NK-92 (cell line): ENCODE measurements around the gene FAM124A.

Source experiments
- DNase-seq: peaks from one replicate; lab custom pipeline; 2025; ENCODE audit not compliant: unreplicated experiment; lab: John Stamatoyannopoulos, UW

Gene FAM124A

GRCh38 chr13:51241720-51242119, 19.5 kb downstream of the FAM124A start:
- no peak for DNase-seq

- no peak for DNase-seq
Observed at GRCh38 chr13:51243227-51243626, 21.0 kb downstream of the FAM124A start.

DNA sequence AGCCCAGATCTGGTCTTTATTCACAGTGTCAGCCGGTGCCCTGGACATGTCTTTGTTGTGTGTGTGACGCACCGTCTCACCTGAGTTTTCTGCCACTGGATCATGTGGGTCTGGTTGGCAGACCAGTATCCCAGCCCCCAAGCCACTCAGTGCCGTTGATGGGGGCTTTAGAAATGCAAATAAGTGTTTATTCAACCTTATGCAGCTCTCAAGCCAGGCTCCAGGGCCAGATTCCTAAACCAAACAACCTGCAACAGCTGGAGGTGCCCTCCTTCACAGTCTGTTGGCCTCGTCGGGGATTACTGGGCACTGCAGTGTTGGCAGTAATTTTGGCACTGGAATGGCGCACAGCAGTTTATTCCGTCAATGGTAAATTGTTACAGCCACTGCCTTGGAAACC, 21.6 kb downstream of the FAM124A start:
- DNase-seq: no peak

DNA sequence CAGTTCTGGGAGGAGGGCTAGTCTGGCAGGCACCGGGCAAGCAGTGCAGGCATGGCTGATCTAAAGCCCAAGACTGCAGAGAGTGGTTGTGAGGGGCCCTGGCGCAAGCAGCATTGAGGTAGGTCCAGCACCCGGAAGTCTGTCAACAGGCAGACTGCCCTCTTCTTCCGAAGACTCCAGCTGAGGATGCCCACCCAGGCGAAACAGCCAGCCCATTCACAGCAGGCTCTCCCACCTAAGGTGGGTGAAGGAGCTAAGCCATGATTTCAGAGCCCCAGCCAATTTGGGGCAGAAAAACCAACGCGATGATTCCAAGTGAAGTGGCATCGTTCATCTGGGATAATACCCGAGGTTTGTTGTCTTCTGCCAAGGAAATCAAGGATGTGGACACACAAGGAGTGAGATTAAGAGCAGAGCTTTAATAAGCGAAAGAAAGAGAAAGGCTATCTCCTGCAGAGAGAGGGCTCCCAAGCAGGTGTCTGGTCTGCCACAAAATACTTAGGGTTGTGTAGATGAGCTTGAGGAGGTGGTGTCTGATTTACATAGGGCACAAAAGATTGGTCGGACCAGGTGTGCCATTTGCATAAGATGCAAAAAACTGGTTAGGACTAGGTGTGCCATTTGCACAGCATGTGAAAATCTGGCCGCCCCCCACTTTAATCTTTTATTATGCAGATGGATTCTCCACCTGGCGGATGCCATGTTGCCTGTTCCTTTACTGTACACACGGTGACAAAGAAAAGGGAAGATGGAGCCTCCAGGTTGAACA, 22.6 kb downstream of the FAM124A start:
- no peak for DNase-seq

GRCh38 chr13:51245583-51245982, 23.4 kb downstream of the FAM124A start:
- DNase-seq: no peak

GRCh38 chr13:51246025-51246417, 23.8 kb downstream of the FAM124A start:
- no peak for DNase-seq

- DNase-seq: no peak
Observed at GRCh38 chr13:51246418-51247277, 24.4 kb downstream of the FAM124A start.

DNA sequence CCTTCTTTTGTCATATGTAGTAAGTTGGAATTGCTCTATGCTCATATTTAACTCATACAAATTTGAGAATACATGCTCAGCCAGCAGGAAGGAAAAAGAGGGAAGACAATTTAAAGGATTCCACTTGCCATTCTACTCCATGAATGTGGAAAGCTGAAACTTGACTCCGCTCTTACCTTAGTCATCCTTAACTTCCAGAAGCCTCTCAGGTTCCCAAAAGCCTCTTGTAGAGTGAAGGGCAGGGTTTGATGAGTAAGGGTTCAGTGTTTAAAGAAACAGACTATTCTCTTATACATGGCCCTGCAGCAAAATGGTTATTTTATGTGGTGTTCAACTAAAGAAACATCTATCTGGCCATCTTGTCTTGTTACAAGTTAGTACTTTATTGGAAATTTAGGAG, 27.1 kb downstream of the FAM124A start:
- no peak for DNase-seq

DNA sequence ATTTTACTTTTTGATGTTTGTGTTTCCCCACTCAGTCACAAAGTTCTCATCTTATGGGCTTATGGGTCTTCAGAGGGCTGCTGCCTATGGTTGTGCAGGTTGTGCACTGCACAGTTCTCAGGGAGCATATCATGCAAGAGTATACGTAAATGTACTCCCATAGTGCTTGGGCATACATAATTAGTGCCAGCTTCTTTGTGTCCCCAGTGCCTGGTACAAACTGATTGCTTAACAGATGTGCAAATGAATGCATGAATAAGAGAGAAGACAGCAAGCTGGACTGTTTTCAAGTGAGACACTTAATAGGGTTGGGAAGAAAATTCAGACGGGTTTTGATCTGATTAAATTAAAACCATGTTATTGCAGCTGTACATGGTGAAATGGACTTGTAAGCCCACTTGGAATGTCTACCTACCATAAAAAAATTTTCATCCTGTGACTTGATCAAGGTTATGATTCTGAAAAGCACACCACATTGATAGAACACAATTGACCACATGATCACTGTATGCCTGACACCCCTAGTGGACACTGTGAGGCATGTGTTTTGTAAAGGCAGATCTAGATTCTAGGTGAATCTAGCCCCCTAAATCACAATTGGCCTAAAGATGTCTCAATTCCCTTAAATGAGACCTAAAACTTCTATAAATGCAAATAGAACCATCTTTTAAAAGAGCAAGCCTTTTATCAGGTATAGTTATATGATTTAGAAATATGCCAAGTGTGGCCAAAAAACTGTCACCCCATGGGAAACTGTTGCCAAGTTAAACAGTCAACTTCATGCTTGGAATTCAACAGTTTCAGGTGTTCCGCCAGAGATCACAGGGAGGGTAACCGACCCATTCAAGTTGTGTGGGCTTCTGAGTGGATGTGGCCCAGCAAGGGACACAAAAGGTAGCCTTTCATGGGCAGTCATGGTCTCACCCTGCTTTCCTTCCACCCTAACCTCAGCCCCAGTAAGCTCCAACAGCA, 27.9 kb downstream of the FAM124A start:
- DNase-seq: no peak

GRCh38 chr13:51251480-51251879, 29.3 kb downstream of the FAM124A start:
- no peak for DNase-seq

DNA sequence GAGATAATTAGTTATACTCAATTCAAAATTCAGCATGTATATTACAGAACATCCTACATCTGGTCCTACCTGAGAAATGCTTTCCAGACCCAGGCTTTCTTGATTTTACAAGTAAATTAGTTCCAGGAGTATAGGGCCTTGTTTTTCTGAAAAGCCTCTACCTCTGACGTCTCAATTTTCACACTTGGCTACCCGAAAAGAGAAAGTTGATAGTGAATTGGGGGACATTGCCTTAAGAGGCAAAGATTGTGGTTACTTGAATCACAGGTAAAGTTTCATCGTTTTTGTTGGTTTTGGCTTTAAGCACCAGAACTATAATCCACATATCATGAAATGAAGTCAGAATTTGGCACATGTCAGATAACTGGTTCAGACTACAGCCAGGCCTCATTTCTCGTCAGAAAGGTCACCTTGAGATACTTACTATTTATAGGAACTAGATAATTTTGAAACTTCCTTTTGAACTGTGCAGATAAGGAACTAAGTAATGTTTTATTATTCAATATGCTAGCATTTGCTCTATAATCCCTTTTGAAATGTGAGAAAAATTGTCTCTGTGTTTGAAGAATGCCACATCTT, 30.8 kb downstream of the FAM124A start:
- no peak for DNase-seq

DNA sequence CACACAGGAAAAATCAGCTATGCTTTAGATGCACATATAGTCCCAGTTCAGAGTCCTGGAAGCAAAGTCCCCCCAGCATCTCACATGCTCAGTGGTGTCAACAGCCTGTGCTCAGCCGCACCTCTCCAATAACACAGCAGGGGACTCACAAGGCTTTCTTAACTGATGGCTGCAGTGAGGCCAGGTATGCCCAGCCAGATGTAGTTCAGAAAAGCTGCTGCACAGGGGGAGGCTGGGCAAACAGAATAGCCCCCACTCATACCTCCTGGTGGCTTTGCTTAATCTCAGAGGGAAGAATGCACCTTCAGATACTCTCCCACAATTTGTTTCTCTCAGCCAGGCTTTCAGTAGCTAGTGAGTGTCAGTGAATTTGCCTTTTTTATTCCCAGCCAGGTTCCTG, 33.4 kb downstream of the FAM124A start:
- no peak for DNase-seq

DNA sequence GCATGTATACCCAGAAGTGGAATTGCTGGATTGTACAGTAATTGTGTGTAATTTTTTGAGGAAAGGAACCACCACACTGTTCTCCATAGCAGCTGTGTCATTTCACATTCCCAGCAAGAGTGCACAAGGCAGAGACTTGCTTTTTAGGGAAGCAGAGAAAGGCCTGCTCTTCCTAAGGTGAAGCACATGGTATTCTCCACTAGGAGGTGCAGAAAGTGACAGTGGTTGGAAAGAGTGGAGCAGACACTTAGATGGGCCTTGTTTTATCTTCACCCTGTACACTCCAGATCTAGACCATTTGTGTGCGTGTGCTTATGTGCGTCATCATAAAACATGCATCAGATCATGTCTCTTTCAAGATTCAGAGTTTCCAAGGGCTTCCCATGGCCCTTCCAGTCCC, 35.0 kb downstream of the FAM124A start:
- no peak for DNase-seq

GRCh38 chr13:51258612-51259548, 36.7 kb downstream of the FAM124A start:
- DNase-seq: no peak

DNA sequence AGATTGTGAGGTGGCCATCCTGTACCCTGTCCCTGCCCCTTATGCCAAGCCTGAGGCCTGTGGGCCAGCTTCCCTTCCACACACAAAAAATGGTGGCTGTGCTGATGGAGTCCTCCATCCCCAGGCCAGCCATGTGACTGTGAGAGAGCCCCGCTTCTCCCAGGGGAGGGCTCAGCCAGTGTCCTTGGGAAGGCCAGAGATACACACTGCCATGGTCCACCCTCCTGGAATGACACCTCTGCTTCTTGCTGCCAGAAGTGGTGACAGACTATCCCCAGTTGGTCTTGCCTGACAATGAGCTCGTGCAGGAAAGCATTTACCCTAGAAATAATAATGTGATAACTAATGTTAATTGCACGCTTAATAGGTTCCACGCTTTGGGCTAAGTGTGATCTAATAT, 38.0 kb downstream of the FAM124A start:
- DNase-seq: no peak

DNA sequence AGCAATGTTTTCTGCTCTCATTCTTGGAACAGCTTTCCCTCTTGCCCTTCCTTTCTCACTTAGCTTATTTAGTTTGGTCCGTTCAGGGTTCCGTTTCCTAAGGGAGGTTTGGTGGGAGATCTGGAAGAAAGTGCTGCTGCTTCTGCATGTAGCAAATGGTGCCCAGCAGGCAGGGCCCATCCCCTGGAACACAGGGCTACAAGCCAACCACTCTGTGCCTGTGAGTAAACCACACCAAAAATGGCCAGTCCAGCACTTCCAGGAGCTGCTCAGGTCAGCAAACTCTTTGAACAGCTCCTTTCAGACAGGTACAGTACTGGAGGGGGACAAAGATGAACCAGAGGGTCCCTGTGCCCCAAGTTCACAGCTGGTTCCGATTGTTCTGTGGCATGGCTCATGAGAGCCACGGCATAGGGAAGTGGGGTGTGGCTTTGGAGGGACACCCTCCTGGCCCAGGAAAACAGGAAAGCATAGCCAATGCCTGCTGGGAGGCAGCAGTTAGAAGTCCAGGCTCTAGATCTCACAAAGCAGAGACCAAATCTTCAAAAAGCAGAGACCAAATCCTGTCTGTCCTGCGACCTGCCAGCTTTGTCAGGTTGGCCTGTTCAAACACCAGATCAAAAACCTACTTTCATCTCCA, 39.5 kb downstream of the FAM124A start:
- no peak for DNase-seq

GRCh38 chr13:51262501-51263211, 40.5 kb downstream of the FAM124A start:
- no peak for DNase-seq

DNA sequence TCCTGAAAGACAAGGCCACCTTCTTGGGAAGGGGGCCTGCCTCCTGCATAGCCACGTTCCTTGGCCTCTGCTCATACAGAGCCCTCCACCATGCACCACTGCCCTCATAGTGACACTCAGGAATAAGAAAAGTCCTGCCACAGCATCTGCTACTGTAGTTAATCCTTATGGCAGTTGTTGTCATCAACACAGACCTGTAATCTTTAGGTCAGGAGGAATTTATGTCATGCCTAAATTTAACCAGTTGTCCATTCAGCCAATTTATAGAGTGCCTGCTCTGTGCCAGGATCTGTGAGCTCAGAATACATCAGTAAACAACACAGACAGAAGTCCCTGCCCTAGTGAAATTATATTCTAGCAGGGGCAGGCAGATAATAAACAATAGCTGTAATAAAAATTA, 44.4 kb downstream of the FAM124A start:
- DNase-seq: no peak

- no peak for DNase-seq
Observed at GRCh38 chr13:51267622-51268021, 45.4 kb downstream of the FAM124A start.
